Sigmoid colon (tissue), 7 donors: ENCODE measurements around the gene TPBGL. TPM values are rescaled to one million over a fixed set of nuclear protein-coding genes. Genes with fewer than 3 reads are reported as not detected.

ENCODE experiments used
- DNase-seq: peaks from one replicate; pipeline ENCODE4 v3.0.0-alpha.2; 2019
- H3K27ac ChIP-seq, 4 donors: fragments of 200-600 bp; sonication (generic); one replicate each; pipeline ENCODE4 v1.5.1; 2016 to 2019; ENCODE audit warnings: mild to moderate bottlenecking in 1 of 4
- H3K27me3 ChIP-seq, 3 donors: fragments of 200-600 bp; sonication (generic); one replicate each; pipeline ENCODE4 v1.5.1; 2019; ENCODE audit warnings: mild to moderate bottlenecking in 1 of 3
- H3K36me3 ChIP-seq, 4 donors: fragments of 200-600 bp; sonication (generic); one replicate each; pipeline ENCODE4 v1.5.1; 2016 to 2019
- H3K4me1 ChIP-seq, 4 donors: fragments of 200-600 bp; sonication (generic); one replicate each; pipeline ENCODE4 v1.5.1; 2017 to 2019
- H3K4me3 ChIP-seq, 4 donors: fragments of 200-600 bp; sonication (generic); one replicate each; pipeline ENCODE4 v1.5.1; 2017 to 2019; ENCODE audit warnings: mild to moderate bottlenecking in 2 of 4, moderate library complexity in 1 of 4
- H3K9me3 ChIP-seq, 4 donors: fragments of 200-600 bp in 3 of 4; sonication (generic) in 3 of 4; one replicate each; pipeline versions ENCODE4 v1.5.1 to v1.6.1; 2013 to 2019
- CTCF ChIP-seq, 4 experiments: fragments of 450-650 bp in 3 of 4; fragments of 200-600 bp in 1 of 4; IDR thresholded peaks; one replicate each; pipeline ENCODE4 v1.5.1; 2016 to 2019; ENCODE audit warnings: antibody characterized with exemption in 4 of 4, mild to moderate bottlenecking in 3 of 4, moderate library complexity in 2 of 4
- EP300 ChIP-seq, 4 donors: sonication (generic); formaldehyde crosslinking; IDR thresholded peaks; one replicate each; pipeline ENCODE4 v1.6.1; 2017; ENCODE audit warnings: antibody characterized with exemption in 4 of 4
- POLR2A ChIP-seq, 2 donors: fragments of 450-650 bp; IDR thresholded peaks; one replicate each; pipeline ENCODE4 v1.6.1; 2016; ENCODE audit warnings: antibody characterized with exemption in 2 of 2, mild to moderate bottlenecking in 2 of 2, moderate library complexity in 2 of 2
- POLR2AphosphoS5 ChIP-seq, 4 donors: sonication (generic); formaldehyde crosslinking; IDR thresholded peaks; one replicate each; pipeline ENCODE4 v1.6.1; 2017; ENCODE audit warnings: antibody characterized with exemption in 4 of 4
- WGBS, 2 donors: extraction: QIAGEN DNeasy Blood & Tissue Kit; methylation state at CpG; one replicate each; pipeline ENCODE4 v1.1.7; 2013; 5-methylcytosine and 5-hydroxymethylcytosine counted together
- intact Hi-C: fragments of 100-400 bp; cut with DNase I; formaldehyde crosslinking; loops from one replicate; pipeline ENCODE4 v1.15.1; 2023
- polyA plus RNA-seq, 3 donors: library from polyadenylated mRNA; stranded (reverse); fragments of 200-250 nt; gene quantifications; one replicate each; pipeline ENCODE4 v1.2.3, GENCODE V29; 2013
- total RNA-seq, 4 donors: library from RNA; depleted of rRNA; stranded (reverse); fragments of >200 nt; gene quantifications; one replicate each; pipeline ENCODE4 v1.1.0, GENCODE V29; 2016
- donor health status: healthy with polysubstance abuse.
- donor health status: Bipolar disorder and iron deficiency.
- donor health status: healthy.

TPBGL gene
- total and polyA plus RNA-seq, 7 donors = 0.28 to 0.68 (median 0.34) TPM; not detected in 3

GRCh38 chr11:75289511-75289760, 48.9 kb downstream of the TPBGL start:
- peaks cover 12 to 44% (median 20%) of the 10 kb centered on the region in 4 donors for H3K36me3 ChIP-seq
- H3K9me3 ChIP-seq = no peaks in the 10 kb centered on the region
- H3K4me3 ChIP-seq = no peak overlapping the region
- intact Hi-C loops = loop anchor here (10.0 kb wide), 1 partner anchor 245 kb away; no protein-coding TSS in a partner anchor
- no peak overlapping the region for H3K27ac ChIP-seq
- DNase-seq = no peak
- no peaks in the 10 kb centered on the region for H3K27me3 ChIP-seq
- WGBS, 2 donors = 92% methylated on average over 6 of the region's 6 CpGs
- TF ChIP-seq EP300 (IDR thresholded peaks at IDR 0.05) (no peak), POLR2AphosphoS5 (IDR thresholded peaks at IDR 0.05) (no peak), POLR2A (IDR thresholded peaks at IDR 0.05) (no peak), CTCF (IDR thresholded peaks at IDR 0.05) (no peak)
- H3K4me1 ChIP-seq = peaks cover 0 to 8% (median 0%) of the 10 kb centered on the region in 4 donors

- Histone ChIP-seq H3K4me3 (no peak overlapping the region), H3K27ac (no peak overlapping the region), H3K36me3 (peaks cover 10 to 41% (median 20%) of the 10 kb centered on the region in 4 donors), H3K9me3 (no peaks in the 10 kb centered on the region), H3K27me3 (no peaks in the 10 kb centered on the region), H3K4me1 (peaks cover 0 to 8% (median 0%) of the 10 kb centered on the region in 4 donors)
- WGBS, 2 donors = 95 to 96% methylated on average over 12 of the region's 12 CpGs
- TF ChIP-seq CTCF (IDR thresholded peaks at IDR 0.05) (no peak), EP300 (IDR thresholded peaks at IDR 0.05) (no peak), POLR2A (IDR thresholded peaks at IDR 0.05) (no peak), POLR2AphosphoS5 (IDR thresholded peaks at IDR 0.05) (no peak)
- intact Hi-C loops = loop anchor here (10.0 kb wide), 1 partner anchor 245 kb away; no protein-coding TSS in a partner anchor
- DNase-seq = no peak
Measured at GRCh38 chr11:75289919-75290318, 49.3 kb downstream of the TPBGL start.

GRCh38 chr11:75291741-75292140, 51.2 kb downstream of the TPBGL start:
- Histone ChIP-seq H3K4me1 (peaks cover 0 to 8% (median 0%) of the 10 kb centered on the region in 4 donors), H3K9me3 (no peaks in the 10 kb centered on the region), H3K27ac (no peak overlapping the region), H3K4me3 (no peak overlapping the region), H3K27me3 (no peaks in the 10 kb centered on the region), H3K36me3 (peaks cover 0 to 30% (median 17%) of the 10 kb centered on the region in 4 donors)
- intact Hi-C loops = no loop called here
- WGBS, 2 donors = 88 to 96% methylated on average over 6 of the region's 6 CpGs
- DNase-seq = no peak
- no peak for TF ChIP-seq POLR2A (IDR thresholded peaks at IDR 0.05)
- no peak for TF ChIP-seq EP300 (IDR thresholded peaks at IDR 0.05)
- TF ChIP-seq POLR2AphosphoS5 (IDR thresholded peaks at IDR 0.05) = no peak
- TF ChIP-seq CTCF (IDR thresholded peaks at IDR 0.05) = no peak

GRCh38 chr11:75292943-75293342, 52.4 kb downstream of the TPBGL start:
- no peak for DNase-seq
- peaks cover 0 to 8% (median 0%) of the 10 kb centered on the region in 4 donors for H3K4me1 ChIP-seq
- no peaks in the 10 kb centered on the region for H3K9me3 ChIP-seq
- H3K4me3 ChIP-seq = no peak overlapping the region
- H3K27me3 ChIP-seq = no peaks in the 10 kb centered on the region
- no peak for TF ChIP-seq POLR2A (IDR thresholded peaks at IDR 0.05)
- no peak for TF ChIP-seq CTCF (IDR thresholded peaks at IDR 0.05)
- TF ChIP-seq POLR2AphosphoS5 (IDR thresholded peaks at IDR 0.05) = no peak
- no peak for TF ChIP-seq EP300 (IDR thresholded peaks at IDR 0.05)
- no peak overlapping the region for H3K27ac ChIP-seq
- H3K36me3 ChIP-seq = peaks cover 0 to 20% (median 8%) of the 10 kb centered on the region in 4 donors
- WGBS, 2 donors = 86 to 88% methylated on average over 3 of the region's 3 CpGs
- intact Hi-C loops = no loop called here

Other genes starting within 250 kb of the TPBGL start
- not detected for gene OR2AT4, start 143.9 kb upstream of the TPBGL start, total RNA-seq
- gene OR2AT4, start 143.9 kb upstream of the TPBGL start, polyA plus RNA-seq = not detected
- 10 to 100 TPM; 19.4 to 31.7 (median 29.6) TPM for gene SLCO2B1, start 89.7 kb upstream of the TPBGL start, total RNA-seq
- 10 to 100 TPM in 2 of 3 donors, 1 to 10 TPM in 1; 7.8 to 47.0 (median 22.4) TPM for gene SLCO2B1, start 89.7 kb upstream of the TPBGL start, polyA plus RNA-seq
- 10 to 100 TPM; 38.5 to 96.7 (median 55.2) TPM for gene ARRB1, start 110.9 kb downstream of the TPBGL start, total RNA-seq
- 10 to 100 TPM; 24.0 to 45.6 (median 32.4) TPM for gene ARRB1, start 110.9 kb downstream of the TPBGL start, polyA plus RNA-seq
- gene RPS3, start 158.7 kb downstream of the TPBGL start, total RNA-seq = 1,000 to 10,000 TPM in 3 of 4 donors, 100 to 1,000 TPM in 1; 967 to 2,377 (median 1,713) TPM
- 1,000 to 10,000 TPM; 2,814 to 4,083 (median 3,267) TPM for gene RPS3, start 158.7 kb downstream of the TPBGL start, polyA plus RNA-seq
- gene KLHL35, start 192.4 kb downstream of the TPBGL start, total RNA-seq = 1 to 10 TPM in 1 of 4 donors, under 1 TPM in 1, not detected in 2; 0.81 to 1.1 TPM
- gene KLHL35, start 192.4 kb downstream of the TPBGL start, polyA plus RNA-seq = under 1 TPM in 1 of 3 donors, not detected in 2; 0.41 TPM